ENCODE results near the gene ALKBH6. TPM values are rescaled to one million over a fixed set of nuclear protein-coding genes. Genes with fewer than 3 reads are reported as not detected.

ALKBH6 gene
- total and polyA plus RNA-seq, 9 of the 15 experiments (the other 6 are each of a cell fraction or from before 2014, with no cell fraction given), result 0.67 to 62.0 (median 34.5) TPM

DNA sequence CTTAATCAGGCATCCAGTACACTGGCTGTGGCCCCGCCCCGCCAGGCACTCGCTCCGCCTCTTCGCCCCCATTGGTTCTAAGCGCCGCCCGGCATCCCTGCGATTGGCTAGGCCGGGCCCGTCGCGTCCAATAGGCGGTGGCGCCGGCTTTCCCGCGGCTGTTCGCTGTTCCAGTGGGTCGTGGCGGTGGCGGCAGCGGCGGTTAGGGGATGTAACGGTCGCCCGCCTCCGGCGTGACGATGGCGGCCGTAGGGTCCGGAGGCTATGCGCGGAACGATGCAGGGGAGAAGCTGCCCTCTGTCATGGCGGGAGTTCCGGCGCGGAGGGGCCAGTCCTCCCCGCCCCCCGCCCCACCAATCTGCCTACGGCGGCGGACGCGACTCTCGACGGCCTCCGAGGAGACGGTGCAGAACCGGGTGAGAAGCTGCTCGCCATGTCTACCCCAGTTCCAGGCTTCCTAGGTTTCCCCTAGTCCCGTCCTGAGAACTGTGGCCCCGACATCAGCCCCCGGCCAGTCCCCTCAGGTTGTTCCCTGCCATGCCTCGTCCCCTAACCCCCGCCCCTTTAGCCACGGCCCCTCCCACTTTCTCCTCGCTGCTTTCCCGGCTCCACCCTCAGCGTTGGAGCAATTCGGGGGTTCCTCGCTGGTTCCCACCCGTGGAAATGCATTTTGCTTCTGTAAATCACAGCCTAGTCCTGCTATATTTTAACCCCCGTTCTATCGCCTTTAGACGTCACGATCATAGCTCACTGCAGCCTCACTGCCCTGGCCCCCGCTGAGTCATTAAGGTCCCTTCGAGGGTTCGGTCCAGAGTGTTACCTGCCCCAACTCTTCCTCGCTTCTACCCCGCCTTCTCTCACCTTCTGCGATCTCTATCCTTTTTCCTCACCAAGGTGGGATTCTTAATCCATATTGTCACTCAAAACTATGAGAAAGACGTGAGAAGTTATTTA is 41.0 kb upstream of the ALKBH6 start, which contains the start of gene WDR62 (continued):
- TF ChIP-seq RHOXF2B (CRISPR knock-in tag; conservative IDR thresholded peaks at IDR 0.05), result no peak
- TF ChIP-seq NFXL1 (CRISPR knock-in tag; IDR thresholded peaks at IDR 0.05), result no peak
- no peak for TF ChIP-seq HDAC3 (IDR thresholded peaks at IDR 0.05; ENCODE audit: borderline replicate concordance, partially characterized antibody)
- peak; percentile 37 to 67; a peak in 2 of 4 replicates for TF ChIP-seq NONO (IDR thresholded peaks at IDR 0.05; ENCODE audit: low read depth in 2 of 2, low read length in 1 of 2)
- TF ChIP-seq SMAD4 (CRISPR knock-in tag; conservative IDR thresholded peaks at IDR 0.05), result no peak
- TF ChIP-seq SLC30A9 (CRISPR knock-in tag; IDR thresholded peaks at IDR 0.05), result no peak
- no peak for TF ChIP-seq MEIS2 (IDR thresholded peaks at IDR 0.05; ENCODE audit: partially characterized antibody)
- TF ChIP-seq EHMT2 (IDR thresholded peaks at IDR 0.05), result no peak
- no peak for TF ChIP-seq ZNF217 (CRISPR knock-in tag; IDR thresholded peaks at IDR 0.05)
- TF ChIP-seq GATA2 (CRISPR knock-in tag; IDR thresholded peaks at IDR 0.05), result no peak
- no peak for TF ChIP-seq SAFB2 (IDR thresholded peaks at IDR 0.05; ENCODE audit: borderline replicate concordance, low read depth, low read length, severe bottlenecking)
- TF ChIP-seq KHSRP (IDR thresholded peaks at IDR 0.05), result no peak
- no peak for TF ChIP-seq ZFX (CRISPR knock-in tag; IDR thresholded peaks at IDR 0.05)
- no peak for TF ChIP-seq SRSF3 (IDR thresholded peaks at IDR 0.05; ENCODE audit: insufficient read depth, low read length)
- TF ChIP-seq, protein P1, sequence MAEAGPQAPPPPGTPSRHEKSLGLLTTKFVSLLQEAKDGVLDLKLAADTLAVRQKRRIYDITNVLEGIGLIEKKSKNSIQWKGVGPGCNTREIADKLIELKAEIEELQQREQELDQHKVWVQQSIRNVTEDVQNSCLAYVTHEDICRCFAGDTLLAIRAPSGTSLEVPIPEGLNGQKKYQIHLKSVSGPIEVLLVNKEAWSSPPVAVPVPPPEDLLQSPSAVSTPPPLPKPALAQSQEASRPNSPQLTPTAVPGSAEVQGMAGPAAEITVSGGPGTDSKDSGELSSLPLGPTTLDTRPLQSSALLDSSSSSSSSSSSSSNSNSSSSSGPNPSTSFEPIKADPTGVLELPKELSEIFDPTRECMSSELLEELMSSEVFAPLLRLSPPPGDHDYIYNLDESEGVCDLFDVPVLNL (CRISPR knock-in tag; IDR thresholded peaks at IDR 0.05; ENCODE audit: low read depth), result peak; percentile 95
- no peak for TF ChIP-seq HMG20B (CRISPR knock-in tag; IDR thresholded peaks at IDR 0.05)
- TF ChIP-seq, protein P2, sequence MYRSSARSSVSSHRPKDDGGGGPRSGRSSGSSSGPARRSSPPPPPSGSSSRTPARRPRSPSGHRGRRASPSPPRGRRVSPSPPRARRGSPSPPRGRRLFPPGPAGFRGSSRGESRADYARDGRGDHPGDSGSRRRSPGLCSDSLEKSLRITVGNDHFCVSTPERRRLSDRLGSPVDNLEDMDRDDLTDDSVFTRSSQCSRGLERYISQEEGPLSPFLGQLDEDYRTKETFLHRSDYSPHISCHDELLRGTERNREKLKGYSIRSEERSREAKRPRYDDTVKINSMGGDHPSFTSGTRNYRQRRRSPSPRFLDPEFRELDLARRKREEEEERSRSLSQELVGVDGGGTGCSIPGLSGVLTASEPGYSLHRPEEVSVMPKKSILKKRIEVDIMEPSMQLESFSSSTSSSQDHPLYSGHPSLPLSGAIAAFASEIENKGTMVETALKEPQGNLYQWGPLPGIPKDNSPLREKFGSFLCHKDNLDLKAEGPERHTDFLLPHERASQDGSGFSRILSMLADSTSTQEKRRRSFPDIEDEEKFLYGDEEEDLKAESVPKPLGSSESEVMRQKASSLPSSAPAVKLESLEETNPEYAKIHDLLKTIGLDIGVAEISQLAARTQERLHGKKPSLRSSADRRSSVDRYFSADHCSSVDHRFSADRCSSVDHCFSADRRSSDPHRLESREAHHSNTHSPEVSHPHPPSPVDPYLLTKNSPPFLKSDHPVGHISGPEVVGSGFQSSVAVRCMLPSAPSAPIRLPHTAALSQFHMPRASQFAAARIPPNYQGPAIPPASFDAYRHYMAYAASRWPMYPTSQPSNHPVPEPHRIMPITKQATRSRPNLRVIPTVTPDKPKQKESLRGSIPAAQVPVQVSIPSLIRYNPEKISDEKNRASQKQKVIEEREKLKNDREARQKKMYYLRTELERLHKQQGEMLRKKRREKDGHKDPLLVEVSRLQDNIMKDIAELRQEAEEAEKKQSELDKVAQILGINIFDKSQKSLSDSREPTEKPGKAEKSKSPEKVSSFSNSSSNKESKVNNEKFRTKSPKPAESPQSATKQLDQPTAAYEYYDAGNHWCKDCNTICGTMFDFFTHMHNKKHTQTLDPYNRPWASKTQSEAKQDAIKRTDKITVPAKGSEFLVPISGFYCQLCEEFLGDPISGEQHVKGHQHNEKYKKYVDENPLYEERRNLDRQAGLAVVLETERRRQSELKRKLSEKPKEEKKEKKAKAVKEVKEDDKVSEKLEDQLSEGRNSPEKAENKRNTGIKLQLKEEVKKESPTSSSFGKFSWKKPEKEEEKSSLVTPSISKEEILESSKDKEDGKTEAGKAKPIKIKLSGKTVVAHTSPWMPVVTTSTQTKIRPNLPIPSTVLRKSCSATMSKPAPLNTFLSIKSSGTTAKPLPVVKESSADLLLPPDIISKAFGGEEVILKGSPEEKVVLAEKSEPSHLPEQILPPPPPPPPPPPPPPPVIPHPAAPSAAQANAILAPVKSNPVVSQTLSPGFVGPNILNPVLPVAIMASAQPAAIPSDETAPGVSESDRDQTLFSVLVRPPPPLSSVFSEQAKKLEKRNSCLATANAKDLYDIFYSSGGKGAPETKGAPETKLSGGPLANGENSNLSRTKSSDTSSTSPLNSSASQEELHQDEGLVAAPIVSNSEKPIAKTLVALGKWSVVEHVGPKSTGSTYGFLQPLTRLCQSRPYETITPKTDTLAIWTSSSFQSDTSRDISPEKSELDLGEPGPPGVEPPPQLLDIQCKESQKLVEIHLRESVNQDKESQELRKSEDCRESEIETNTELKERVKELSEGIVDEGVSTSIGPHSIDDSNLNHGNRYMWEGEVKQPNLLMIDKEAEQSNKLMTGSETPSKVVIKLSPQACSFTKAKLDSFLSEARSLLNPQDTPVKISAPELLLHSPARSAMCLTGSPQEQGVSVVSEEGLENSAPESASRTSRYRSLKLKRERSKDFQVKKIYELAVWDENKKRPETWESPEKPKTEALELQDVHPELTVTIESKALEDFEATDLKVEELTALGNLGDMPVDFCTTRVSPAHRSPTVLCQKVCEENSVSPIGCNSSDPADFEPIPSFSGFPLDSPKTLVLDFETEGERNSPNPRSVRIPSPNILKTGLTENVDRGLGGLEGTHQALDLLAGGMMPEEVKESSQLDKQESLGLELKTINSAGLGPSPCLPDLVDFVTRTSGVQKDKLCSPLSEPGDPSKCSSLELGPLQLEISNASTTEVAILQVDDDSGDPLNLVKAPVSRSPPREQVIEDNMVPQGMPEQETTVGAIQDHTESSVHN (IDR thresholded peaks at IDR 0.05; ENCODE audit: borderline replicate concordance in 1 of 2, low read depth in 1 of 2), result no peak

Measured in K562 (cell line).